Measurements from ENCODE around the gene ALPI.
"Not testable (repeated sequence)": the region's sequence is repeated elsewhere in the genome, so short reads cannot be mapped to it uniquely, and the experiment has no call there.

ALPI gene

GRCh38 chr2:232443047-232443446 is 12.9 kb upstream of the ALPI start:
- not testable (repeated sequence) for DNase-seq

DNA sequence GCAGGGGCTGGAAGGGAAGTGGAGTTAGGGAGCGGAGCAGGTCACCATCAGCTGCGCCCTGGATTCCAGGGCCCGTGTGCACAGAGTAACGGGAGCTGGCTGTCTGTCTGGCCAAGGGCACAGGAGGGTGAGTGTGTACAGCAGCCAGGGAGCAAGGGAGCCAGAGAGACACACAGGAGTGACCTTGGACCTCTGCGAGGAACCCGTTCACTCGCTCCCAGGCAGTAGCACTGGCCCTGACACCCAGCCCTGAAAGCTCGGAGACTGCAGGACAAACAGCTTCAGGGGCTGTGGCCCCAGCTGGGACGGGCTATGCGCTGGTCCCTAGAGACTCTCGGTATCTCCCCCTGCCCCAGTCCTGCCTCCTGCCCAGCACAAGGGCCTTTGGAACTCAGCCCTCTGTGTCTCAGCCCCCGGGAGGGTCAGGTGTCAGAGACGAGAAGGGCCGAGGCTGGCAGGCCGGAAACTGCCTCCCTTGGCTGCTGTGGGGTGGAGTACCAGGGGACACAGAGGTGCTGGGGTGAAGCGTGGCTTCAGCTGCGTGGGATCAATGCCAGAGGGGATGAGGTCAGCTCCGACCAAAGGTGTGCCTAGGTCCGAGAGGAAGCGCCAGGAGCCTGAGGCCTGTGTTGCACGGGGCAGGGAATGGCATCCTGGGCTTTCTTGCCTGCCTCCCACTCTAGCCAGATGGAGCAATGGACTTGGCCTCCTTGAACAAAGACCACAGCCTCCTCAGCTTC is 12.1 kb upstream of the ALPI start:
- DNase-seq, result not testable (repeated sequence)

- peak; percentile 47 to 54 for DNase-seq
Measured at GRCh38 chr2:232444409-232445148, 11.4 kb upstream of the ALPI start.

DNA sequence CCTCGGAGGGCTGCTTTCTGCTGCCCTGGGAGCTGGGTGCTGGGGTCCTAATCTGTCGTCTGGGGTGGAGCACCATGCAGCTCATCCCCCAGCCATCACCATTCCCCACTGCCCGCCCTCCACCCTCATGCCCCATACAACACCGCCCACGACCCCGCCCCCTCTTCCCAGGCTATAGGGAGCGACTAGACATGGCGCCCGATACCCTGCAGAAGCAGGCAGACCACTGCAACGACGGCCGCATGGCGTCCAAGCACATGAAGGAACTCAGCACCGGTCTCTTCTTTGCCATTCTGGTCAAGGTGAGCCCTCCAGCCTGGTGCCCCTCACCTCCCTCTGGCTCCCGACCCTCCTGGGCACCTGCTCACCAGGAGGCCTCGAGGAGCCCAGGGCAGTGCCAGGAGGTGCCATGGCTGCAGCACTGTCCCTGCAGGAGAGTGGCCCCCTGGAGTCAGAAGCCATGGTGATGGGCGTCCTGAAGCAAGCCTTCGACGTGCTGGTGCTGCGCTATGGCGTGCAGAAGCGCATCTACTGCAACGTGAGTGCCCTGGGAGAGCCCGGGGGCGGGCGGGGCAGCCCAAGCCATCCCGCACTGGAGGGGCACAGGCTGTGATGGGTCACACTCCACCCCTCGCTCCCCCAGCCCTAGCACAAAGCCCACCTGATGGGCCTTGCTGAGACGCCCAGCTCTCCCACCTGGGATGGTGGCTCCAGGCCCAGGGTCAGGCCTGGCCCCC is 10.6 kb upstream of the ALPI start:
- DNase-seq, result not testable (repeated sequence)

GRCh38 chr2:232446266-232446777 is 9.6 kb upstream of the ALPI start:
- DNase-seq, result not testable (repeated sequence)

DNA sequence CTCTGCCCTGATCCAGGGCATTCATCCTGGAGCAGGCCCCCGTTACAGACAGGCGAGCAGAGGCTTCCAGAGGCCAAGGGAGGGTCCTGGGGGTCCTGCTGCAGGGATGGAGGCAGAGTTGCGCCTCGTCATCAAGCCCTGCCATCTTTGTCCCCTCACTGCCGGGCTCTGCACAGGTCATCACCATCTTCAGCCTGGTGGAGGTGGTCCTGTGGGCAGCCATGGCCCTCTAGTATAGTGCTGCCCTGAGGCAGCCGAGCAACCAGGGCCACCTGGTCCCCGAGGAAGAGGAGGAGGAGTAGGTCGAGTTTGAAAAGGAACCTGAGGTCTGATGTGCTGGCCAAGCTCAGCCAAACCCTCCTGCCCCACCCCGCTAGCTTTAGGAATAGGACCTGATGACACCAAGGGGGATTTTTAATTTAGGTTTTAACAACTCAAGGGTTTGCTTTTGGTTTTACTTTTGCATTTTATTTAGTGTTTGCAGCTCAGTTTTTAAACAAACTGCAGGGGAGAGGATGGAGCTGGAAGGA is 8.8 kb upstream of the ALPI start:
- DNase-seq, result no peak

- no peak for DNase-seq
Measured at GRCh38 chr2:232447638-232448303, 8.2 kb upstream of the ALPI start.

DNA sequence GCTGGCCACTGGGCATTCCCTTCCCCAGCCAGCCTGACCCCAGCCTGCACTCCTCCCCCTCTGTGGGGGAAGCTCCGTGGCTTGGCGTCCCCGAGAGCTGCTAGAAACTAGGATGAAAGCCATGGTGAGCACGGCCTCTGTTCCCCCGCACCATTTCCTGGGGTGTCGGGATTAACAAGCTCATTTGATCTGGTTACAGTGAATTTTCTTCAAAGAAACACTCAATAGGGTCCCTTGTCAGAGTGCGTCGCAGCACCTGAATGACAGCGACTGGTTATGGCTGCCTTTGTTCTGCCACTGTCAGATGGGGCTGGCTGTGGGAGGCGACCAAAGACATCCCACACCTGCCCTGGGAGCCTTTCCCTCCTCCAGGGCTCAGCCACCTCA is 7.7 kb upstream of the ALPI start:
- no peak for DNase-seq

- DNase-seq, result no peak
Measured at GRCh38 chr2:232449964-232450363, 6.0 kb upstream of the ALPI start.

GRCh38 chr2:232451645-232452044 is 4.3 kb upstream of the ALPI start:
- not testable (repeated sequence) for DNase-seq

- no peak for DNase-seq
Measured at GRCh38 chr2:232454630-232455029, 1.3 kb upstream of the ALPI start.

DNA sequence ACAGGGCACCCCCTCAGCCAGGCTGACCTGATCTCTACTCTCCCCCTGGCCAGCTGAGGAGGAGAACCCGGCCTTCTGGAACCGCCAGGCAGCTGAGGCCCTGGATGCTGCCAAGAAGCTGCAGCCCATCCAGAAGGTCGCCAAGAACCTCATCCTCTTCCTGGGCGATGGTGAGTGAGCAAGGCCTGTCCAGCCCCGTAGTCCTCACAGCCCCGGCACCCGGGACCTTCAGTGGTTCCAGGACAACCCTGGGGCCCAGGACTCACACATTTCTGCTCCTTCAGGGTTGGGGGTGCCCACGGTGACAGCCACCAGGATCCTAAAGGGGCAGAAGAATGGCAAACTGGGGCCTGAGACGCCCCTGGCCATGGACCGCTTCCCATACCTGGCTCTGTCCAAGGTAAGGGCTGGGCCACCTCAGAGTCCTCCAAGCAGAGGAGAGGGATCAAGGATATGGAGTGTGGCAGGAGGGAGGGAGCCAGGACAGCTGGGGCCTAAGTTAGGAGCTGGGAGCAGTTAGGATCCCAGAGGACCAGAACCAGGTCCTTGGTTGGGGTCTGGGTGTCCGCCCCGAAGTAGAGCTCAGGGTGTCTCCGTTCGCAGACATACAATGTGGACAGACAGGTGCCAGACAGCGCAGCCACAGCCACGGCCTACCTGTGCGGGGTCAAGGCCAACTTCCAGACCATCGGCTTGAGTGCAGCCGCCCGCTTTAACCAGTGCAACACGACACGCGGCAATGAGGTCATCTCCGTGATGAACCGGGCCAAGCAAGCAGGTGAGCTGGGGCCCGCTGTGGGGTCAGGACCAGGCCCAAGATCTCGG is 555 bp downstream of the ALPI start:
- DNase-seq, result no peak

GRCh38 chr2:232457121-232458011 is 1.4 kb downstream of the ALPI start:
- no peak for DNase-seq

GRCh38 chr2:232458051-232458660 is 2.2 kb downstream of the ALPI start:
- DNase-seq, result no peak

- no peak for DNase-seq
Measured at GRCh38 chr2:232458661-232459418, 2.9 kb downstream of the ALPI start.

- no peak for DNase-seq
Measured at GRCh38 chr2:232459419-232460035, 3.6 kb downstream of the ALPI start.

DNA sequence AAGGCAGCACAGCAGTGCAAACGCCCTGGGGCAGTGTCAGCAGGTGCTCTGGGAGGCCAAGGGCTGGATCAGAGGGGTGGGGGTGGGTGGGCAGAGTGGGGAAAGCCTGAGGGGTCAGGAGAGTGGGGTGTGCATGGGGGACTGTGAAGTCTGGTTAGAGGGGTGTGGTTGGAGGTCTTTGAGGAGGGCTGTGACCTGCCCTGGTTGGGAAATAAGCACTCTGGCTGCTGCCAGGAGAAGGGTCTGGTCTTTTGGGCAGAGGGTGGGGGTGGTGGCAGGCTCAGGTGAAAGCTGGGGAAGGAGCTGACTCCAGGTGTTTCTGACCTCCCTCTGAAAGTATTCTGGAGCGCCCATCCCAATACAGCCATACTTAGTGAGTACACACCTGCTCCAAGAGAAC is 4.2 kb downstream of the ALPI start:
- DNase-seq, result no peak

DNA sequence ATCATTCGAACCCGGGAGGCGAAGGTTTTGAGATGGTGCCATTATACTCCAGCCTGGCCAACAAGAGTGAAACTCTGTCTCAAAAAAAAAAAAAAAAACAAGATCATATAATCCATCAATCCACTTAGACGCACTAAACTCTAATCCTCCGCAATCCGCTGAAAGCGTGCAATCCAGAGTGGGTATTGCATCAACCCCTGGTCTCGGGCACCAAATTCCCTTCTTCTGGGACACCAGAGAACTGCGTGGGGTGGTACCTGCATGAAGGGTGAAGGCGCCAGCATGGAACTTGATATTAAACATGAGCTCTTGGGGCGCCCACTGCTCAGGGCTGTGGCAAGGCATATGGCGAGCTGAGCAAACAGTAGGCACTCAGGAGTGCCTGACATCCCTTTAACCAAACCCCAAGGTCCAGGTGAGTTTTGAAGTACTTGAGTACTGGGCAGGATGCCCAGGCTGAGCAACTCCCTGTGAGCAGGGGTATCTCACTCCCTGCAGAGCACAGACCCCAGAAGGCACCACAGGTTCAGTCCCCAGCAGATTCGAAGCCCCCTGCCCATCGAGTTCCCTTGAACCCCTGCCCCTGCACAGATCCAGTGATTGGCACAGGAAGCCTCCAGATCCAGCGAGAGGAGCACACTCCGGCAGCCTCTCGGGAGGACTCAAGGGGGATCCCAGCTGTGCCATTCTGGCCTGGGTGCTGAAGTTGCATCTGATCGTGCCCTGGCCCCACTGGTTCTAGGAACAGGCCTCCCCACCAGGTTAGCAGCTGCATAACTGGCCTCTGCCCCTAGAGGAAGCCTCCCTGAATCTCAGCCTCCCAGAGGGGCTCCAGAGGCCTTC is 8.0 kb downstream of the ALPI start:
- DNase-seq, result no peak

Measured in CD4-positive, alpha-beta T cell treated with Interleukin-4 for 1 hour (primary cell).